Sigmoid colon (tissue), 7 donors: Measurements from ENCODE around the gene CCDC116. TPM values are rescaled to one million over a fixed set of nuclear protein-coding genes. Genes with fewer than 3 reads are reported as not detected.
"Not testable (repeated sequence)": the region's sequence is repeated elsewhere in the genome, so short reads cannot be mapped to it uniquely, and the experiment has no call there.

Source experiments
- DNase-seq: peaks from one replicate; pipeline ENCODE4 v3.0.0-alpha.2; 2019
- H3K27ac ChIP-seq, 4 donors: fragments of 200-600 bp; sonication (generic); one replicate each; pipeline ENCODE4 v1.5.1; 2016 to 2019; ENCODE audit warnings: mild to moderate bottlenecking in 1 of 4
- H3K27me3 ChIP-seq, 3 donors: fragments of 200-600 bp; sonication (generic); one replicate each; pipeline ENCODE4 v1.5.1; 2019; ENCODE audit warnings: mild to moderate bottlenecking in 1 of 3
- H3K36me3 ChIP-seq, 4 donors: fragments of 200-600 bp; sonication (generic); one replicate each; pipeline ENCODE4 v1.5.1; 2016 to 2019
- H3K4me1 ChIP-seq, 4 donors: fragments of 200-600 bp; sonication (generic); one replicate each; pipeline ENCODE4 v1.5.1; 2017 to 2019
- H3K4me3 ChIP-seq, 4 donors: fragments of 200-600 bp; sonication (generic); one replicate each; pipeline ENCODE4 v1.5.1; 2017 to 2019; ENCODE audit warnings: mild to moderate bottlenecking in 2 of 4, moderate library complexity in 1 of 4
- H3K9me3 ChIP-seq, 4 donors: fragments of 200-600 bp in 3 of 4; sonication (generic) in 3 of 4; one replicate each; pipeline versions ENCODE4 v1.5.1 to v1.6.1; 2013 to 2019
- CTCF ChIP-seq, 4 experiments: fragments of 450-650 bp in 3 of 4; fragments of 200-600 bp in 1 of 4; IDR thresholded peaks; one replicate each; pipeline ENCODE4 v1.5.1; 2016 to 2019; ENCODE audit warnings: antibody characterized with exemption in 4 of 4, mild to moderate bottlenecking in 3 of 4, moderate library complexity in 2 of 4
- EP300 ChIP-seq, 4 donors: sonication (generic); formaldehyde crosslinking; IDR thresholded peaks; one replicate each; pipeline ENCODE4 v1.6.1; 2017; ENCODE audit warnings: antibody characterized with exemption in 4 of 4
- POLR2A ChIP-seq, 2 donors: fragments of 450-650 bp; IDR thresholded peaks; one replicate each; pipeline ENCODE4 v1.6.1; 2016; ENCODE audit warnings: antibody characterized with exemption in 2 of 2, mild to moderate bottlenecking in 2 of 2, moderate library complexity in 2 of 2
- POLR2AphosphoS5 ChIP-seq, 4 donors: sonication (generic); formaldehyde crosslinking; IDR thresholded peaks; one replicate each; pipeline ENCODE4 v1.6.1; 2017; ENCODE audit warnings: antibody characterized with exemption in 4 of 4
- WGBS, 2 donors: extraction: QIAGEN DNeasy Blood & Tissue Kit; methylation state at CpG; one replicate each; pipeline ENCODE4 v1.1.7; 2013; 5-methylcytosine and 5-hydroxymethylcytosine counted together
- intact Hi-C: fragments of 100-400 bp; cut with DNase I; formaldehyde crosslinking; loops from one replicate; pipeline ENCODE4 v1.15.1; 2023
- polyA plus RNA-seq, 3 donors: library from polyadenylated mRNA; stranded (reverse); fragments of 200-250 nt; gene quantifications; one replicate each; pipeline ENCODE4 v1.2.3, GENCODE V29; 2013
- total RNA-seq, 4 donors: library from RNA; depleted of rRNA; stranded (reverse); fragments of >200 nt; gene quantifications; one replicate each; pipeline ENCODE4 v1.1.0, GENCODE V29; 2016
- donor health status: healthy with polysubstance abuse.
- donor health status: Bipolar disorder and iron deficiency.
- donor health status: healthy.

Gene CCDC116
- total and polyA plus RNA-seq, 7 donors: 0.33 to 2.5 (median 0.41) TPM; not detected in 2

DNA sequence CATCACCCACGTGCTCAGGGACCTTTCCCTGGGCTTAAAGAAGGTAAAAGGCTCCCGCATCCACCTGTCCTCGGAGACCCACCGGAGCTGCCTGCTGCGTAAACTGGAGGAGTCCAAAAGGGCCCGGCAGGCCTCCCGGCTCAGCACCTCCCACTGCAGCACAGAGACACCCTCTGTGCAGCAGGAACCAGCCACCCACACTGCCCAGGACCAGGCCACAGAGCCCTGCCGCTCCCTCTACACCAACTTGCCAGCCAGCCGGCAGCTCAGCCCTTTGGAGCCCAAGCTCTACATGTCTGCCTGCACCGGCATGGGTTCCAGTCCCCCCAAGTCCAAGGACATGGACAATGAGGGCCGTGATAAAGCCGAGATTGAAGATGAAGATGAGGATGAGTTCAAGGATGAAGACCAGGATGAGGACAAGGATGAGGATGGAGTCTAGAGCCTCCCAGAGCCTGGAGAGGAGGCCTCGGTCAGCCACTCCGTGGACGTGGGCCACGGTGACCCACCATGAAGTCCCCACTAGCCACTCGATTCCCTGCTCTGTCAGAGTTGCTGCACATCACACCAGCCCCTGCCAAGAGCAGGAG lies 4.2 kb downstream of the CCDC116 start:
- H3K27ac ChIP-seq: no peak overlapping the region
- H3K4me3 ChIP-seq: no peak overlapping the region
- DNase-seq: no peak
- no peaks in the 10 kb centered on the region for H3K9me3 ChIP-seq
- WGBS, 2 donors: 94 to 95% methylated on average over 17 of the region's 17 CpGs
- H3K27me3 ChIP-seq: no peaks in the 10 kb centered on the region
- intact Hi-C loops: no loop called here
- TF ChIP-seq POLR2AphosphoS5 (IDR thresholded peaks at IDR 0.05) (no peak), CTCF (IDR thresholded peaks at IDR 0.05) (no peak), EP300 (IDR thresholded peaks at IDR 0.05) (no peak), POLR2A (IDR thresholded peaks at IDR 0.05) (no peak)
- no peaks in the 10 kb centered on the region for H3K36me3 ChIP-seq
- H3K4me1 ChIP-seq: peaks cover 0 to 8% (median 7%) of the 10 kb centered on the region in 4 donors

GRCh38 chr22:21637450-21637849 lies 4.9 kb downstream of the CCDC116 start:
- H3K36me3 ChIP-seq, intact Hi-C loops, H3K9me3 ChIP-seq, DNase-seq, H3K4me3 ChIP-seq, H3K27me3 ChIP-seq, H3K27ac ChIP-seq: not testable (repeated sequence)
- peaks cover 0 to 11% (median 9%) of the 10 kb centered on the region in 4 donors for H3K4me1 ChIP-seq
- WGBS, 2 donors: 74 to 90% methylated on average over 2 of the region's 2 CpGs

DNA sequence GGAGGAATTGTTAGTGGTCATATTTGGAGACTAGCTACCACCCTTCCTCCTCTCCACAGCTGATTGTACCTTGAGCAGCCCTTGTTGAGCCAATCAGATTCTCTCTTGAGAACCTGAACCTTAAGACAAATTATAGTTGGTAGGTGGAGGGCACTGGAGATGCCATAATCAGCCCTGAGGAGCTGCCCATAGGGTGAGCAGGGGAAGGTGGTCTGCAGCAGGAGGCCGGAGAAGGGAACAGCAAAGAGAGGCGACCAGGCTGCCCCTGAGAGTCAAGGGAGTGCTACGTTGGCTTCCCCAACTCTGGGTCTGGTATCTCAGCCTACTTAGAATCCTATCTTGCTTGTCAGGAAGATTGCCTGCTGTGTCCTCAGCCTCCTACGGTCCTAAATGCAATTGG lies 6.8 kb downstream of the CCDC116 start:
- 87 to 89% methylated on average over 4 of the region's 4 CpGs for WGBS, 2 donors
- TF ChIP-seq POLR2AphosphoS5 (IDR thresholded peaks at IDR 0.05) (no peak), CTCF (IDR thresholded peaks at IDR 0.05) (no peak), POLR2A (IDR thresholded peaks at IDR 0.05) (no peak), EP300 (IDR thresholded peaks at IDR 0.05) (no peak)
- Histone ChIP-seq H3K27ac (no peak overlapping the region), H3K27me3 (no peaks in the 10 kb centered on the region), H3K9me3 (no peaks in the 10 kb centered on the region), H3K4me3 (no peak overlapping the region), H3K36me3 (no peaks in the 10 kb centered on the region), H3K4me1 (peaks cover 0 to 23% (median 20%) of the 10 kb centered on the region in 4 donors)
- DNase-seq: no peak
- intact Hi-C loops: no loop called here

DNA sequence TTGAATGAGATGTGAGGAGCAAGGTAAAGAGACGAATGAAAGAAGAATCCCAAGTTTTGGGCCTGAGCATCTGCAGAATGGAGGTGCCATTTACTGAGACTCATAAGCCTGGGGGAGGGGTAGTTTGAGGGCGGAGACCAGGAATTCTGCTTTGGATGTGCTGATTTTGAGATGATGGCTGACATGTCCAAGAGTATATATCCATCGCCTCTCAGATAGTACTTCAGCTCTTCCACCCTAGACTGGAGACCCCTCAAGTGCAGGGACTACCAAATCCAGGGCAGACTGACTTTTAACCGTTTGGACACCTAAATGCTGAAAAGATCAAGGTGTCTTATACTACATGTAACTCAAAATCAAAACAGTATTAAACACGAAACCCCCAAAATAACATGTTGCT lies 8.2 kb downstream of the CCDC116 start:
- no peak for DNase-seq
- TF ChIP-seq CTCF (IDR thresholded peaks at IDR 0.05) (no peak), EP300 (IDR thresholded peaks at IDR 0.05) (no peak), POLR2A (IDR thresholded peaks at IDR 0.05) (no peak), POLR2AphosphoS5 (IDR thresholded peaks at IDR 0.05) (no peak)
- no peaks in the 10 kb centered on the region for H3K9me3 ChIP-seq
- peaks cover 0 to 23% (median 20%) of the 10 kb centered on the region in 4 donors for H3K4me1 ChIP-seq
- no peak overlapping the region for H3K4me3 ChIP-seq
- WGBS, 2 donors: 84 to 89% methylated on average over 5 of the region's 5 CpGs
- no peak overlapping the region for H3K27ac ChIP-seq
- no peaks in the 10 kb centered on the region for H3K27me3 ChIP-seq
- intact Hi-C loops: no loop called here
- H3K36me3 ChIP-seq: no peaks in the 10 kb centered on the region

- DNase-seq: no peak
- Histone ChIP-seq H3K36me3 (no peaks in the 10 kb centered on the region), H3K9me3 (no peaks in the 10 kb centered on the region), H3K27ac (peak overlapping the region; percentile 57 to 79 (median 64)), H3K4me3 (peak overlapping the region; percentile 21 to 69 (median 66)), H3K4me1 (peaks cover 0 to 24% (median 20%) of the 10 kb centered on the region in 4 donors), H3K27me3 (no peaks in the 10 kb centered on the region)
- no peak for TF ChIP-seq EP300 (IDR thresholded peaks at IDR 0.05)
- TF ChIP-seq CTCF (IDR thresholded peaks at IDR 0.05): no peak
- no peak for TF ChIP-seq POLR2A (IDR thresholded peaks at IDR 0.05)
- TF ChIP-seq POLR2AphosphoS5 (IDR thresholded peaks at IDR 0.05): no peak
- 9 to 13% methylated on average over 9 of the region's 9 CpGs for WGBS, 2 donors
- intact Hi-C loops: no loop called here
Measured at GRCh38 chr22:21641417-21641788, 8.8 kb downstream of the CCDC116 start.
